Measurements from ENCODE around the gene RAB8B. TPM values are rescaled to one million over a fixed set of nuclear protein-coding genes. Genes with fewer than 3 reads are reported as not detected.

Gene RAB8B
- total and polyA plus RNA-seq, 9 of the 15 experiments (the other 6 are each of a cell fraction or from before 2014, with no cell fraction given) = 7.8 to 32.1 (median 24.2) TPM

- TF ChIP-seq SRSF7 (optimal IDR thresholded peaks at IDR 0.05; ENCODE audit: low read depth, low read length) (no peak), TFE3 (CRISPR knock-in tag; IDR thresholded peaks at IDR 0.05) (peak; percentile 32; the same call in 1 of the 2 replicates), CXXC5 (CRISPR knock-in tag; IDR thresholded peaks at IDR 0.05) (peak; percentile 94), ZNF354B (CRISPR knock-in tag; IDR thresholded peaks at IDR 0.05) (peak; percentile 92), SOX6 (IDR thresholded peaks at IDR 0.05) (no peak), ZNF140 (CRISPR knock-in tag; IDR thresholded peaks at IDR 0.05) (peak; percentile 72; the same call in 1 of the 2 replicates), SMARCA5 (IDR thresholded peaks at IDR 0.05) (no peak), GATA2 (CRISPR knock-in tag; IDR thresholded peaks at IDR 0.05) (no peak), NFXL1 (CRISPR knock-in tag; IDR thresholded peaks at IDR 0.05) (peak; percentile 95), MCM2 (IDR thresholded peaks at IDR 0.05; ENCODE audit: low read depth) (no peak), ZNF316 (IDR thresholded peaks at IDR 0.05) (no peak), TCF7L2 (IDR thresholded peaks at IDR 0.05; ENCODE audit: low read depth, low read length) (no peak), ZNF134 (CRISPR knock-in tag; conservative IDR thresholded peaks at IDR 0.05) (peak; percentile 88), MNT (conservative IDR thresholded peaks at IDR 0.05) (no peak), CSDE1 (IDR thresholded peaks at IDR 0.05) (no peak), ZFPM2 (CRISPR knock-in tag; IDR thresholded peaks at IDR 0.05) (peak; percentile 95; the same call in 1 of the 2 replicates), MAX (CRISPR knock-in tag; IDR thresholded peaks at IDR 0.05) (no peak), HIVEP1 (CRISPR knock-in tag; IDR thresholded peaks at IDR 0.05) (peak; percentile 94), DNMT1 (IDR thresholded peaks at IDR 0.05) (no peak), NR3C1 (CRISPR knock-in tag; IDR thresholded peaks at IDR 0.05) (no peak)
- TF ChIP-seq, protein P1, sequence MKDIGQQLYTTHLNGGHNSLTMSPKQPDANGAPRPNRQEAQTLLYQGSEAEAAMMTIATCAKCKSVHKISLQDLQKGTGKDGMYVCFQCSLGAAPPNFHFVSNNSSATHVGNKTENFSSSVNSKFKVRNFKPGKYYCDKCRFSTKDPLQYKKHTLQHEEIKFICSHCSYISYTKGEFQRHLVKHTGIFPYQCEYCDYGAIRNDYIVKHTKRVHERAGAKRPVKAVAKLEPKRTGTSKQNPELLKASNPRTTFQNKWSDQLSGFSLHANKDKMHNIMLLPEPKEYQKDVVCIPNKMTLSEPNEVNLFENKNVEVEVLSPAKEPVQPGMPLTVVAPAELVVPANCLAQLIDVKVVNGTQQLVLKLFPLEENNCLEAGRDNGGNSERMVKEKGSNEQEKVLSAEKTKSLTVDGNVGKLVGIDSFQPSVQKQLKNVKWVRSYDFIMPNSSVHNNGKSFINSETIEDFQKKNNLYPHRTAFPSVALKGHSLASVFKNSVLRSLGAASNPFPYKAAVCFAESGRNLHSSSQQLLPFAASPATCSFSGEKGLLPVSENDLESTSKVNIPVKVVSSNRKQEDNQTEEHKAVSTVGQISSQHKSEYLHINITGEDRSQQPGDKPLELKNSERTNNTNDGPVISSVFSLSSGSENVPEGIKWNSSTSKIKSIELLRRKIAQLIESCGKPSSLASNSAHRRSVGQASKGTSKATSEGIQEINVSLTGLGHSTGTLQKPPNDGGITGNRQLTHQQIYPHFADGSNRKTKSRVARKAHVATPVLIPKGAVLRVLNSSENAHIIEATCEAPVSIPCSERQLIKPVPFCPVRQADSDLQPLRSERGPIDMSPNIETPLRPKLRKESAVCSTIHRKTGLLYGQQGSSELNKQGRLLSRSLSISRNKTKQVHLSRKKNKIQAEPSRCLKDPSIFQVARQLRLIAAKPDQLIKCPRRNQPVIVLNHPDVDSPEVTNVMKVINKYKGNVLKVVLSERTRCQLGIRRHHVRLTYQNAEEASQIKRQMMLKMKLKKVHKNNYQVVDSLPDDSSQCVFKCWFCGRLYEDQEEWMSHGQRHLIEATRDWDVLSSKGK (CRISPR knock-in tag; IDR thresholded peaks at IDR 0.05) = no peak
- TF ChIP-seq, protein P2, sequence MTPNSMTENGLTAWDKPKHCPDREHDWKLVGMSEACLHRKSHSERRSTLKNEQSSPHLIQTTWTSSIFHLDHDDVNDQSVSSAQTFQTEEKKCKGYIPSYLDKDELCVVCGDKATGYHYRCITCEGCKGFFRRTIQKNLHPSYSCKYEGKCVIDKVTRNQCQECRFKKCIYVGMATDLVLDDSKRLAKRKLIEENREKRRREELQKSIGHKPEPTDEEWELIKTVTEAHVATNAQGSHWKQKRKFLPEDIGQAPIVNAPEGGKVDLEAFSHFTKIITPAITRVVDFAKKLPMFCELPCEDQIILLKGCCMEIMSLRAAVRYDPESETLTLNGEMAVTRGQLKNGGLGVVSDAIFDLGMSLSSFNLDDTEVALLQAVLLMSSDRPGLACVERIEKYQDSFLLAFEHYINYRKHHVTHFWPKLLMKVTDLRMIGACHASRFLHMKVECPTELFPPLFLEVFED (CRISPR knock-in tag; conservative IDR thresholded peaks at IDR 0.05) = peak; percentile 93
- TF ChIP-seq, protein P3, sequence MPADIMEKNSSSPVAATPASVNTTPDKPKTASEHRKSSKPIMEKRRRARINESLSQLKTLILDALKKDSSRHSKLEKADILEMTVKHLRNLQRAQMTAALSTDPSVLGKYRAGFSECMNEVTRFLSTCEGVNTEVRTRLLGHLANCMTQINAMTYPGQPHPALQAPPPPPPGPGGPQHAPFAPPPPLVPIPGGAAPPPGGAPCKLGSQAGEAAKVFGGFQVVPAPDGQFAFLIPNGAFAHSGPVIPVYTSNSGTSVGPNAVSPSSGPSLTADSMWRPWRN (IDR thresholded peaks at IDR 0.05; ENCODE audit: low read depth) = no peak
These were observed 37.6 kb downstream of the RAB8B start (continued) for GRCh38 chr15:63226966-63227401.
